MCF 10A (cell line): ENCODE results near the gene PTPRN2. TPM values are rescaled to one million over a fixed set of nuclear protein-coding genes. Genes with fewer than 3 reads are reported as not detected.
"Not testable (repeated sequence)": the region's sequence is repeated elsewhere in the genome, so short reads cannot be mapped to it uniquely, and the experiment has no call there.

Source experiments
- BruUV-seq: library from RNA; stranded (reverse); fragments of 400-500 nt; replicated peaks from 2 replicates; lab custom pipeline; 2021; lab: Mats Ljungman, UMichigan
- CTCF ChIA-PET: fragments of 300-600 bp; sonication (Branson Sonifier 250); formaldehyde crosslinking; extraction: SDS; loops from one replicate; lab custom pipeline; 2021; ENCODE audit warnings: antibody characterized with exemption, inconsistent platforms; lab: Yijun Ruan, JAX
- POLR2A ChIA-PET: fragments of 300-600, 350-650 bp; sonication (Branson Sonifier 250); formaldehyde crosslinking; extraction: SDS; loops from one replicate; lab custom pipeline; 2020; ENCODE audit warnings: antibody characterized with exemption, inconsistent platforms; lab: Yijun Ruan, JAX
- DNase-seq: peaks from one replicate; pipeline ENCODE4 v3.0.0-alpha.2; 2018; ENCODE audit not compliant: unreplicated experiment
- H3K27ac Mint-ChIP-seq: one replicate; pipeline ENCODE4 v1.8.0; 2022; ENCODE audit warnings: mild to moderate bottlenecking, low read depth, mixed read lengths; ENCODE audit not compliant: unreplicated experiment
- H3K27me3 Mint-ChIP-seq: one replicate; pipeline ENCODE4 v1.8.0; 2022; ENCODE audit warnings: mixed read lengths; ENCODE audit not compliant: insufficient read depth, unreplicated experiment
- H3K36me3 Mint-ChIP-seq: one replicate; pipeline ENCODE4 v1.8.0; 2022; ENCODE audit warnings: mild to moderate bottlenecking, moderate library complexity, mixed read lengths; ENCODE audit not compliant: insufficient read depth, unreplicated experiment
- H3K4me1 Mint-ChIP-seq: one replicate; pipeline ENCODE4 v1.8.0; 2022; ENCODE audit warnings: mixed read lengths; ENCODE audit not compliant: insufficient read depth, unreplicated experiment
- H3K4me3 Mint-ChIP-seq: one replicate; pipeline ENCODE4 v1.8.0; 2022; ENCODE audit warnings: mild to moderate bottlenecking, moderate library complexity, mixed read lengths; ENCODE audit not compliant: unreplicated experiment
- H3K9me3 Mint-ChIP-seq: one replicate; pipeline ENCODE4 v1.8.0; 2022; ENCODE audit warnings: mixed read lengths; ENCODE audit not compliant: unreplicated experiment
- CTCF ChIP-seq: fragments of 200-600 bp; IDR thresholded peaks from one replicate; pipeline ENCODE4 v1.8.0; 2022; ENCODE audit warnings: antibody characterized with exemption, mild to moderate bottlenecking; ENCODE audit not compliant: unreplicated experiment
- intact Hi-C: fragments of 100-400 bp; cut with micrococcal nuclease; formaldehyde crosslinking; loops from 2 replicates; pipeline ENCODE4 v1.14.1; 2022
- microRNA-seq: library from miRNA; unstranded; fragments of <30 nt; microRNA quantifications from one replicate; pipeline ENCODE4 v1.2.0, GENCODE V29; 2022
- total RNA-seq: library from RNA; stranded (reverse); gene quantifications from 2 replicates; pipeline ENCODE4 v1.2.3, GENCODE V29; 2022

PTPRN2 gene
- total RNA-seq, 1 experiment from 2014 or later, result 4.5 TPM

- H3K4me3 Mint-ChIP-seq, result no peak overlapping the region
Observed at GRCh38 chr7:157490465-157490912, 1097.1 kb downstream of the PTPRN2 start.

GRCh38 chr7:157489870-157490269 lies 1097.8 kb downstream of the PTPRN2 start:
- BruUV-seq, result not testable (repeated sequence)

More at GRCh38 chr7:157490465-157490912, 1097.1 kb downstream of the PTPRN2 start:
- H3K4me1 Mint-ChIP-seq, result no peaks in the 10 kb centered on the region
- H3K27me3 Mint-ChIP-seq, result peaks cover 18% of the 10 kb centered on the region
- peak; percentile 84 for DNase-seq
- no peak for TF ChIP-seq CTCF
- peaks cover 11% of the 10 kb centered on the region for H3K9me3 Mint-ChIP-seq
- ChIA-PET POLR2A (interaction anchor here (0.6 kb wide), 2 partner anchors 291 to 538 kb away, joined by 3 to 4 read pairs; no protein-coding TSS in a partner anchor), CTCF (interaction anchor here (0.6 to 1.0 kb wide), 2 partner anchors 58 to 865 kb away, joined by 3 to 4 read pairs; no protein-coding TSS in a partner anchor)
- intact Hi-C loops, result no loop called here
- no TSS peak for BruUV-seq
- H3K27ac Mint-ChIP-seq, result no peak overlapping the region
- H3K36me3 Mint-ChIP-seq, result peaks cover 6% of the 10 kb centered on the region

More at GRCh38 chr7:157489870-157490269, 1097.8 kb downstream of the PTPRN2 start:
- DNase-seq, H3K27ac Mint-ChIP-seq, H3K4me3 Mint-ChIP-seq, intact Hi-C loops, H3K36me3 Mint-ChIP-seq, H3K4me1 Mint-ChIP-seq: not testable (repeated sequence)
- ChIA-PET CTCF (interaction anchor here (0.6 to 1.0 kb wide), 2 partner anchors 57 to 866 kb away, joined by 3 to 4 read pairs; no protein-coding TSS in a partner anchor), POLR2A (interaction anchor here (0.6 kb wide), 2 partner anchors 292 to 537 kb away, joined by 3 to 4 read pairs; no protein-coding TSS in a partner anchor)
- Mint-ChIP-seq H3K27me3 (peaks cover 18% of the 10 kb centered on the region), H3K9me3 (peaks cover 11% of the 10 kb centered on the region)

Small RNAs within 50 kb of the gene (microRNA-seq; reads per million reads assigned to microRNA genes)
- gene MIR153-2, result not detected
- not detected for gene MIR5707
- not detected for gene MIR595

Other genes starting within 250 kb of the PTPRN2 start
- 10.5 and 27.4 TPM in 2 replicates for gene NCAPG2, start 117.0 kb upstream of the PTPRN2 start, total RNA-seq
- 74.1 and 78.6 TPM in 2 replicates for gene ESYT2, start 241.7 kb upstream of the PTPRN2 start, total RNA-seq